CD4-positive, alpha-beta T cell treated with Interleukin-17A for 4 hours (primary cell): ENCODE data around the gene SUPT4H1.
"Not testable (repeated sequence)": the region's sequence is repeated elsewhere in the genome, so short reads cannot be mapped to it uniquely, and the experiment has no call there.

Experiments
- DNase-seq: peaks from one replicate; pipeline ENCODE4 v3.0.0-alpha.2; 2020; ENCODE audit warnings: mixed read lengths

Gene SUPT4H1

GRCh38 chr17:58351831-58352595, at the start of gene SUPT4H1:
SUPT4H1 (minus strand) TSS chr17:58352201; CDS start chr17:58352135, 66 bp downstream.
- peak; percentile 92 for DNase-seq

- DNase-seq = no peak
Observed at GRCh38 chr17:58401287-58401686, 49.3 kb upstream of the SUPT4H1 start.

- DNase-seq = no peak
Observed at GRCh38 chr17:58400826-58401225, 48.8 kb upstream of the SUPT4H1 start.

- no peak for DNase-seq
Observed at GRCh38 chr17:58399974-58400373, 48.0 kb upstream of the SUPT4H1 start.

- DNase-seq = no peak
Observed at GRCh38 chr17:58398574-58399266, 46.7 kb upstream of the SUPT4H1 start.

GRCh38 chr17:58397421-58397820, 45.4 kb upstream of the SUPT4H1 start:
- DNase-seq = not testable (repeated sequence)

GRCh38 chr17:58396173-58396572, 44.2 kb upstream of the SUPT4H1 start:
- no peak for DNase-seq

GRCh38 chr17:58394534-58395223, 42.7 kb upstream of the SUPT4H1 start:
- no peak for DNase-seq

GRCh38 chr17:58391302-58391984, 39.4 kb upstream of the SUPT4H1 start:
- DNase-seq = no peak

- no peak for DNase-seq
Observed at GRCh38 chr17:58390884-58391283, 38.9 kb upstream of the SUPT4H1 start.

GRCh38 chr17:58388302-58389190, 36.5 kb upstream of the SUPT4H1 start:
- no peak for DNase-seq

- no peak for DNase-seq
Observed at GRCh38 chr17:58387834-58388233, 35.8 kb upstream of the SUPT4H1 start.

GRCh38 chr17:58386708-58387107, 34.7 kb upstream of the SUPT4H1 start:
- DNase-seq = no peak

GRCh38 chr17:58385359-58385899, 33.4 kb upstream of the SUPT4H1 start:
- DNase-seq = no peak

GRCh38 chr17:58384897-58385296, 32.9 kb upstream of the SUPT4H1 start:
- no peak for DNase-seq

GRCh38 chr17:58383892-58384462, 32.0 kb upstream of the SUPT4H1 start:
- no peak for DNase-seq

- no peak for DNase-seq
Observed at GRCh38 chr17:58382872-58383242, 30.9 kb upstream of the SUPT4H1 start.

- no peak for DNase-seq
Observed at GRCh38 chr17:58382108-58382871, 30.3 kb upstream of the SUPT4H1 start.

- no peak for DNase-seq
Observed at GRCh38 chr17:58381124-58382035, 29.4 kb upstream of the SUPT4H1 start.
